Bronchial epithelial cell (primary cell): ENCODE data around the gene PSMA7. TPM values are rescaled to one million over a fixed set of nuclear protein-coding genes. Genes with fewer than 3 reads are reported as not detected.

Experiments
- DNase-seq: peaks from one replicate; pipeline ENCODE4 v3.0.0-alpha.2; 2010; ENCODE audit warnings: low read depth
- FAIRE-seq: peaks from 2 replicates; lab custom pipeline; 2011; peaks lifted over from hg19 to GRCh38; lab: Jason Lieb, UNC
- H3K27me3 ChIP-seq: 2 replicates; pipeline ENCODE4 v1.5.1; 2011; ENCODE audit warnings: low read length; ENCODE audit not compliant: control insufficient read depth, insufficient read depth
- H3K36me3 ChIP-seq: 2 replicates; pipeline ENCODE4 v1.5.1; 2011; ENCODE audit warnings: low read length; ENCODE audit not compliant: control insufficient read depth, insufficient read depth
- H3K4me3 ChIP-seq: 2 replicates; pipeline ENCODE4 v1.5.1; 2011; ENCODE audit warnings: mild to moderate bottlenecking, low read depth, low read length, control low read depth
- total RNA-seq: library from RNA; depleted of rRNA; stranded (reverse); fragments of >200 nt; gene quantifications from 2 replicates; pipeline ENCODE4 v1.2.1, GENCODE V29; 2014
- TF ChIP-seq, protein P1 (sequence below): IDR thresholded peaks from 2 replicates; pipeline ENCODE4 v1.5.1; 2011; ENCODE audit warnings: mild to moderate bottlenecking, moderate library complexity, low read length, control low read depth, inconsistent platforms; ENCODE audit not compliant: insufficient read depth, severe bottlenecking

PSMA7 gene
- total RNA-seq, 1 donor from 2014 or later, result 516 TPM

DNA sequence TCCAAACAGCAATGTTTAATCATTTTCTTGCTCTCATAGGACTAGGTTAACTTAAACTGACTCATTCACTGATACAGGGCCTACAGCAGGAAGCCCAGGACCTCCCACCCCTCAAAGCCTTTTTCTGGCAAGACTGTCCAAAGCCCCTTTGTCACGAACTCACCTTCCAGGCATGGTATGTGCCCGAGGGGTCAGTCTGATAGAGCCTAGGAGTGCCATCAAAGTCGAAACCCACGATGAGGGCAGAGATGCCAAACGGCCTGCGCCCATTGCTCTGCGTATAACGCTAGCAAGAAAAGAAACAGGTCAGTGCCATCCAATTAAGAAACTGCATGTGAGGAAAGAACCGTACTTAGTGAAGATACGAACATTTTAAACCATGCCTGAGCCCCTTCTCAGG is 4.3 kb downstream of the PSMA7 start:
- DNase-seq, result no peak
- H3K4me3 ChIP-seq, result no peak overlapping the region
- TF ChIP-seq, protein P1, sequence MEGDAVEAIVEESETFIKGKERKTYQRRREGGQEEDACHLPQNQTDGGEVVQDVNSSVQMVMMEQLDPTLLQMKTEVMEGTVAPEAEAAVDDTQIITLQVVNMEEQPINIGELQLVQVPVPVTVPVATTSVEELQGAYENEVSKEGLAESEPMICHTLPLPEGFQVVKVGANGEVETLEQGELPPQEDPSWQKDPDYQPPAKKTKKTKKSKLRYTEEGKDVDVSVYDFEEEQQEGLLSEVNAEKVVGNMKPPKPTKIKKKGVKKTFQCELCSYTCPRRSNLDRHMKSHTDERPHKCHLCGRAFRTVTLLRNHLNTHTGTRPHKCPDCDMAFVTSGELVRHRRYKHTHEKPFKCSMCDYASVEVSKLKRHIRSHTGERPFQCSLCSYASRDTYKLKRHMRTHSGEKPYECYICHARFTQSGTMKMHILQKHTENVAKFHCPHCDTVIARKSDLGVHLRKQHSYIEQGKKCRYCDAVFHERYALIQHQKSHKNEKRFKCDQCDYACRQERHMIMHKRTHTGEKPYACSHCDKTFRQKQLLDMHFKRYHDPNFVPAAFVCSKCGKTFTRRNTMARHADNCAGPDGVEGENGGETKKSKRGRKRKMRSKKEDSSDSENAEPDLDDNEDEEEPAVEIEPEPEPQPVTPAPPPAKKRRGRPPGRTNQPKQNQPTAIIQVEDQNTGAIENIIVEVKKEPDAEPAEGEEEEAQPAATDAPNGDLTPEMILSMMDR, result no peak
- H3K27me3 ChIP-seq, result no peaks in the 10 kb centered on the region
- FAIRE-seq, result no peak
- peaks cover 45% of the 10 kb centered on the region for H3K36me3 ChIP-seq

DNA sequence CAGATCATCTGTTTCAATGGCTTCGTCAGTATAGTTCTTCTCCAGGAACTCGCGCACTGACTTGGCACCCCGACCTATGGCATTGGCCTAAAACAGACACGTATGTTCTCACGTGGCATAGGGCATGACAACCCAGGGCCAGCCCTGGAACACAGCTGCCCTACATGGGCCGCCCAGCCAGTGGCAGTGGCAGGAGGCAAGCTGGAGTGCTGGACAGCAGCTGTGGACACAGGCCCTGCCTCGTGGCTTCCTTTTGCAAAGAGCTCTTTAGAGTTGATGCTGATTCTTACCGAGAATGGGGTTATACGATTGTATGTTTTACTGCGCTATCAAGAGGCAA is 5.0 kb downstream of the PSMA7 start:
- Histone ChIP-seq H3K27me3 (no peaks in the 10 kb centered on the region), H3K36me3 (peaks cover 46% of the 10 kb centered on the region), H3K4me3 (no peak overlapping the region)
- DNase-seq (no peak), FAIRE-seq (no peak)
- TF ChIP-seq, protein P1, result no peak

DNA sequence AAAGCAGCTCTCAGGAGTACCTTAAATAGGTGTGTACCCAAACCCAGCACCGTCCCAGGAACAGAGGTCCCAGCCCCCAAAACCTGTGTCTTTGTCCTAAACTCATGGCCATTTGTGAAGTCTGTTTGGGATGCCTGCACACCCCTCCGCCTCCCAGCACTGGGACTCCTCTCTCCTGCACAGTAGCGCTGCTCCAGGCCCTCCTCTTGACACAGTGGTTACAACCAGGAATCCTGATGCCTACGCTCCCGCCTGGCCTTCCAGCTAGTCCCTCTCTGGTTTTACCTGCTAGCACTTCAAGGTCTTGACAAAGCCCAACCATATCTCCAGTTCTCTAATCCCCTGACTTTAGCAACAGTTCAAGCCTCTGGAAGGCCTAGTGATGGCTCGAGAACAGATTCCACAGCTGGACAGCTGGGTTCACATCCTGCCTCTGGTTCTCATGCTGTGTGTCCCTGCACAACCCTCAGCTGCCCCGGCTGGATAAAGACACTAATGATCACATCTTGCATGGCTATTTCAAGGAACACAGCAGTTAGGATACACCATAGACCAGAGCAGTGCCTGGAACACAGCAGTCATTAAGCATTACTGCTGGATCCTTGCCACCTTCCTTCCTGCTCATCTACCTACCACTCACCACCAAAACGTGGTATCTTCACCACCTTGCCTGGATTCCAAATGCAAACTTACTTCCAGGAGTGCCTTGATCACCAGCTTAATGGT is 5.6 kb downstream of the PSMA7 start:
- no peak for FAIRE-seq
- no peak for DNase-seq
- H3K36me3 ChIP-seq, result peaks cover 48% of the 10 kb centered on the region

DNA sequence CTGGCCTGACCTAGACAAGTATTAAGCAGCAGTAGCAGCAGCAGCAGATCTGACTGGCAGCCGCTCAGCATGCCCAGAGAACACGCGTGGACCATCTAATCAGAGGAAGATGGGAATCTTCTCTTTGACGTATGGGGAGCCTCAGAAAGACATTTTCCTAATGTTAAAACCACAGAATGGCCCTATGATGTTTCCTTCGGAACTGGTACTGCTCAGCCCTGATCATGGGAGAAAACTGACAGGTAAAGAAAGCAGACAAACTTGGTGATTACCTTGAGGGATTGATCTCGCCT is 6.2 kb downstream of the PSMA7 start:
- DNase-seq (no peak), FAIRE-seq (no peak)
- no peak overlapping the region for H3K4me3 ChIP-seq
- peaks cover 53% of the 10 kb centered on the region for H3K36me3 ChIP-seq
- no peaks in the 10 kb centered on the region for H3K27me3 ChIP-seq
- TF ChIP-seq, protein P1, result no peak

More for the DNA sequence above, 5.6 kb downstream of the PSMA7 start:
- no peak overlapping the region for H3K4me3 ChIP-seq
- no peaks in the 10 kb centered on the region for H3K27me3 ChIP-seq
- TF ChIP-seq, protein P1, result no peak

DNA sequence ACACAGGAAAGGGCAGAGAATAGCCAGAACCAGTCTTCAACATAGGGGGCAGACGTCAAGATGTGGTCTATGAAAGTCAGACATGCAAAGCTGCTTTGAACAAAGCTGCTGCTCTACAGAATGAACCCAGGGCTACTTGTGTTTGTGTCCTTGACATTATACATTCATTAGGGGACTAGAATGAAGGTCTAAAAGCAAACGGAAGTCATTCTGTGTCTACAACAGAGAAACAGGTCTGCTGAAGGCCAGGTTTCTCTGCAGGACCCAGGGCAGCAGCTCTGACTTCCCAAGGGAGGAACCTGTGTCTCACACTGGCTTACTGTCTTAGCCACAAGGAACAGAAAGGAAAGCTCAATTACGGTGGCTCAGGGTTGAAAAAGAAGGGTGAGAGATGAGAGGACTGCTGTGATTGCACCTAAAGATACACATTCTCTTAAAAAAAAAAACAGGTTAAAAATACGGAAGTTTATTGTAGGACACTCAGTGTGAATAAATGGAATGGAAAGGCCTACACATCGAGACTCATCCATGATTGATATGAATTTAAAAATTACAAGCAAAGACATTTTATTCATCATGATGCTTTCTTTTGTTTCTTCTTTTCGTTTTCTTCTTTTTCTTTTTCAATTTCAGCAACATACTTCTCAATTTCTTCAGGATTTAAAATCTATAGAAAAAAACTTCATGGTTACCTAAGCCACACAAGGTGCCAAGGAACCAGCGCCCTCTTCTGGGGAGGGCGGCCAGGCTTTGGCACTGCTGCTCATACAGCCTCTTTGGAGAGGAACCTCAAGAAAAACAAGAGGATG is 6.7 kb downstream of the PSMA7 start:
- TF ChIP-seq, protein P1, result peak; percentile 73
- peak; percentile 66 for DNase-seq

More for the DNA sequence above, 6.7 kb downstream of the PSMA7 start:
- no peak for FAIRE-seq
- H3K27me3 ChIP-seq, result no peaks in the 10 kb centered on the region
- H3K4me3 ChIP-seq, result no peak overlapping the region
- H3K36me3 ChIP-seq, result peaks cover 56% of the 10 kb centered on the region
